Measurements from ENCODE around the gene G3BP1. TPM values are rescaled to one million over a fixed set of nuclear protein-coding genes. Genes with fewer than 3 reads are reported as not detected.
A peak's percentile ranks its signal among the peaks of the same experiment; 100 is the strongest.

Gene G3BP1
- polyA plus RNA-seq, 1 donor from 2014 or later = 65.5 TPM

GRCh38 chr5:151758141-151758429 is 13.7 kb upstream of the G3BP1 start:
- Histone ChIP-seq H3K4me3 (ENCODE audit: low read length) (peak overlapping the region; percentile 92), H3K9ac (ENCODE audit: low read length) (peak overlapping the region; percentile 89), H2AFZ (ENCODE audit: low read depth, low read length) (peak overlapping the region; percentile 80), H3K27me3 (ENCODE audit: insufficient read depth, low read depth, low read length) (no peaks in the 10 kb centered on the region), H3F3A (ENCODE audit: insufficient read depth, low read length, poor library complexity, severe bottlenecking) (no peaks in the 10 kb centered on the region), H3K27ac (ENCODE audit: low read length) (peak overlapping the region; percentile 90), H3K4me2 (ENCODE audit: low read length) (peak overlapping the region; percentile 68), H3K79me2 (replicated peaks; ENCODE audit: insufficient read depth, low read length) (peaks cover 9% of the 10 kb centered on the region), H4K20me1 (ENCODE audit: insufficient read depth) (no peaks in the 10 kb centered on the region), H3K9me3 (ENCODE audit: low read length) (no peaks in the 10 kb centered on the region), H3K9me2 (ENCODE audit: insufficient read depth, low read length) (no peaks in the 10 kb centered on the region), H3K36me3 (ENCODE audit: insufficient read depth, low read length) (no peaks in the 10 kb centered on the region)
- TF ChIP-seq POLR2AphosphoS5 (IDR thresholded peaks at IDR 0.05) (no peak), TAF1 (IDR thresholded peaks at IDR 0.05; ENCODE audit: low read depth) (no peak), MXI1 (conservative IDR thresholded peaks at IDR 0.05; ENCODE audit: poor library complexity, severe bottlenecking) (no peak), CTCF (IDR thresholded peaks at IDR 0.05; ENCODE audit: poor library complexity, severe bottlenecking) (no peak), EP300 (conservative IDR thresholded peaks at IDR 0.05; ENCODE audit: poor library complexity, severe bottlenecking) (no peak), RAD21 (conservative IDR thresholded peaks at IDR 0.05) (no peak), EZH2 (IDR thresholded peaks at IDR 0.05; ENCODE audit: borderline replicate concordance, insufficient read depth, low read length, poor library complexity, severe bottlenecking) (no peak)

GRCh38 chr5:151758430-151759241 is 13.1 kb upstream of the G3BP1 start, which contains the start of gene ATOX1:
TSS of gene ATOX1 (minus strand) at chr5:151758631. CDS start at chr5:151758551, 80 bp downstream.
- Histone ChIP-seq H2AFZ (ENCODE audit: low read depth, low read length) (peak within 1 kb of the TSS; percentile 98), H4K20me1 (ENCODE audit: insufficient read depth) (no peaks in the 10 kb centered on the region), H3F3A (ENCODE audit: insufficient read depth, low read length, poor library complexity, severe bottlenecking) (no peaks in the 10 kb centered on the region), H3K79me2 (replicated peaks; ENCODE audit: insufficient read depth, low read length) (peaks cover 9% of the 10 kb centered on the region), H3K27ac (ENCODE audit: low read length) (peak within 1 kb of the TSS; percentile 90), H3K4me3 (ENCODE audit: low read length) (peak within 1 kb of the TSS; percentile 92), H3K9me2 (ENCODE audit: insufficient read depth, low read length) (no peaks in the 10 kb centered on the region), H3K9me3 (ENCODE audit: low read length) (no peaks in the 10 kb centered on the region), H3K36me3 (ENCODE audit: insufficient read depth, low read length) (no peaks in the 10 kb centered on the region), H3K27me3 (ENCODE audit: insufficient read depth, low read depth, low read length) (no peaks in the 10 kb centered on the region), H3K4me2 (ENCODE audit: low read length) (peak within 1 kb of the TSS; percentile 100), H3K9ac (ENCODE audit: low read length) (peak within 1 kb of the TSS; percentile 89)
- peak; percentile 21 for TF ChIP-seq RAD21 (conservative IDR thresholded peaks at IDR 0.05)
- peak; percentile 92 for TF ChIP-seq POLR2AphosphoS5 (IDR thresholded peaks at IDR 0.05)
- TF ChIP-seq SMC3 (conservative IDR thresholded peaks at IDR 0.05; ENCODE audit: poor library complexity) = peak; percentile 39
- TF ChIP-seq EP300 (conservative IDR thresholded peaks at IDR 0.05; ENCODE audit: poor library complexity, severe bottlenecking) = peak; percentile 54
- TF ChIP-seq MXI1 (conservative IDR thresholded peaks at IDR 0.05; ENCODE audit: poor library complexity, severe bottlenecking) = peak; percentile 82
- peak; percentile 53 for TF ChIP-seq CTCF (IDR thresholded peaks at IDR 0.05; ENCODE audit: poor library complexity, severe bottlenecking)
- no peak for TF ChIP-seq EZH2 (IDR thresholded peaks at IDR 0.05; ENCODE audit: borderline replicate concordance, insufficient read depth, low read length, poor library complexity, severe bottlenecking)
- peak; percentile 95 for TF ChIP-seq TAF1 (IDR thresholded peaks at IDR 0.05; ENCODE audit: low read depth)
- TF ChIP-seq REST (IDR thresholded peaks at IDR 0.05; ENCODE audit: borderline replicate concordance) = peak; percentile 64

Data from neural cell (in vitro differentiated cells).